Vagina (tissue), 2 donors: ENCODE data around the gene CSTB.

ENCODE experiments used
- POLR2A ChIP-seq, 2 donors: fragments of 450-650 bp; IDR thresholded peaks; one replicate each; pipeline ENCODE4 v1.6.1; 2017; ENCODE audit warnings: antibody characterized with exemption in 2 of 2, mild to moderate bottlenecking in 2 of 2, moderate library complexity in 2 of 2
- TF ChIP-seq, protein P1 (sequence below), 3 experiments: fragments of 450-650 bp in 2 of 3; fragments of 200-600 bp in 1 of 3; sonication (generic) in 1 of 3; IDR thresholded peaks; one replicate each; pipeline ENCODE4 v1.5.1; 2017 to 2019; ENCODE audit warnings: antibody characterized with exemption in 3 of 3, mild to moderate bottlenecking in 2 of 3, moderate library complexity in 2 of 3

DNA sequence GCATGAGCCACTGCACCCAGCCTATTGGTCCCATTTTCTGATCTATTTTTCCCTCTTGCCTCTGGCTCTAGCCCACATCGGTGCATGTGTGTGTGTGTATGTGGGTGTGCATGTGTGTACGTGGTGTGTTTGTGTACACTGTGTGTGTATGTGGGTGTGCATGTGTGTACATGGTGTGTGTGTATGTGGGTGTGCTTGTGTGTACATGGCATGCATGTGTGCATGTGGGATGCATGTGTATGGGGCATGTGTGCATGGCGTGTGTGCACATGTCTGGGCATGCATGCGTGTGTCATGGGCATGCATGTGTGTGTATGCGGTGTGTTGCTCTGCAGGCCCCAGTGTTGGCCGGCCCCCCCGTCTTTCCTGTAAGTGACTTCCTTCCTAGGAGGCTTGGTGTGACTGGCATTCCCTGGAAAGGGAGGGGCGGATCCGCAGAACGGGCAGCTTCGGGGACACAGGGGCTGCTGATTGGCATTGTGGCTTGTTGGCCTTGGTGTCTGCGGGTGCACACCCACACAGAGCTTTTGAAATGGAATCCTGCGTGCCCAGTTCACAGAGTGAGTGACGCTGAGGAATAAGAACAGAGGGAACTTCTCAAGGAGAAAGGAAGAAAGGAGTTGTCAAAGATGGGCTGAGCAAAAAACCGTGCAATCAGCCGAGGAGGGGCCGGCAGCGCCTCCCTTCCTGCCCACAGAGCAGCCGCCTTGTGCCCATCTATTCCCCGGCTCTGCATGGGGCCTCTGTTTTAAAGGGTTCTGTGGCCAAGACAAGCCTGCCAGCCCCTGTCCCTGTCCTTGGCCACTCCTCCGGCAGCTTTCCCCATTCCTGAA, 49.2 kb downstream of the CSTB start:
- TF ChIP-seq POLR2A (IDR thresholded peaks at IDR 0.05): no peak
- TF ChIP-seq, protein P1, sequence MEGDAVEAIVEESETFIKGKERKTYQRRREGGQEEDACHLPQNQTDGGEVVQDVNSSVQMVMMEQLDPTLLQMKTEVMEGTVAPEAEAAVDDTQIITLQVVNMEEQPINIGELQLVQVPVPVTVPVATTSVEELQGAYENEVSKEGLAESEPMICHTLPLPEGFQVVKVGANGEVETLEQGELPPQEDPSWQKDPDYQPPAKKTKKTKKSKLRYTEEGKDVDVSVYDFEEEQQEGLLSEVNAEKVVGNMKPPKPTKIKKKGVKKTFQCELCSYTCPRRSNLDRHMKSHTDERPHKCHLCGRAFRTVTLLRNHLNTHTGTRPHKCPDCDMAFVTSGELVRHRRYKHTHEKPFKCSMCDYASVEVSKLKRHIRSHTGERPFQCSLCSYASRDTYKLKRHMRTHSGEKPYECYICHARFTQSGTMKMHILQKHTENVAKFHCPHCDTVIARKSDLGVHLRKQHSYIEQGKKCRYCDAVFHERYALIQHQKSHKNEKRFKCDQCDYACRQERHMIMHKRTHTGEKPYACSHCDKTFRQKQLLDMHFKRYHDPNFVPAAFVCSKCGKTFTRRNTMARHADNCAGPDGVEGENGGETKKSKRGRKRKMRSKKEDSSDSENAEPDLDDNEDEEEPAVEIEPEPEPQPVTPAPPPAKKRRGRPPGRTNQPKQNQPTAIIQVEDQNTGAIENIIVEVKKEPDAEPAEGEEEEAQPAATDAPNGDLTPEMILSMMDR (IDR thresholded peaks at IDR 0.05): no peak
